HCT116 (cell line): ENCODE measurements around the gene AIRE. TPM values are rescaled to one million over a fixed set of nuclear protein-coding genes. Genes with fewer than 3 reads are reported as not detected.

Experiments used
- ATAC-seq: fragments of 200-7000 bp; cut with Tn5 transposase; 2 replicates; pipeline ENCODE4 v1.9.1; 2020; ENCODE audit warnings: mild to moderate bottlenecking, moderate library complexity
- BruUV-seq: library from RNA; stranded (reverse); fragments of 400-500 nt; replicated peaks from 2 replicates; lab custom pipeline; 2021; lab: Mats Ljungman, UMichigan
- CTCF ChIA-PET: fragments of 300-600 bp; sonication (Branson Sonifier 250); formaldehyde crosslinking; loops from one replicate; lab custom pipeline; 2021; ENCODE audit warnings: antibody characterized with exemption; lab: Charles Lee
- POLR2A ChIA-PET: fragments of 300-600, 350-600 bp; sonication (Branson Sonifier 250); formaldehyde crosslinking; loops from one replicate; lab custom pipeline; 2021; ENCODE audit warnings: antibody characterized with exemption; lab: Charles Lee
- RAD21 ChIA-PET, 2 experiments: fragments of 300-600 bp; sonication (Branson Sonifier 250); formaldehyde crosslinking; loops; one replicate each; lab custom pipeline; 2023; ENCODE audit warnings: low total read pairs in 2 of 2; ENCODE audit not compliant: uncharacterized antibody in 2 of 2, unreplicated experiment in 2 of 2, low non-redundant PET in 1 of 2; lab: Charles Lee
- DNase-seq: peaks from one replicate; pipeline ENCODE4 v3.0.0-alpha.2; 2010; ENCODE audit warnings: low read depth, low spot score
- H2AFZ ChIP-seq: fragments of 200-600 bp; shearing (Covaris generic), sonication (generic); 2 replicates; pipeline ENCODE4 v1.6.1; 2017; ENCODE audit warnings: low read depth, mixed run types, mixed read lengths, antibody characterized with exemption, low read length; ENCODE audit not compliant: poor library complexity, severe bottlenecking
- H3K27ac ChIP-seq: 2 replicates; pipeline ENCODE4 v1.5.1; 2012; ENCODE audit warnings: low read depth, low read length
- H3K27me3 ChIP-seq: fragments of 200-600 bp; sonication (generic); 2 replicates; pipeline ENCODE4 v1.6.1; 2016; ENCODE audit warnings: mixed run types, low read length, mixed read lengths; ENCODE audit not compliant: insufficient read depth
- H3K36me3 ChIP-seq, 2 experiments: fragments of 200-500 bp in 1 of 2; fragments of 200-600 bp in 1 of 2; sonication (Bioruptor generic) in 1 of 2; sonication (generic) in 1 of 2; 2 replicates each; pipeline versions ENCODE4 v1.5.1 to v1.6.1; 2014 to 2016; ENCODE audit warnings: low read length in 2 of 2, inconsistent platforms in 1 of 2, mixed read lengths in 1 of 2, mixed run types in 1 of 2; ENCODE audit not compliant: insufficient read depth in 2 of 2, control insufficient read depth in 1 of 2
- H3K4me1 ChIP-seq, 2 experiments: fragments of 200-600 bp in 1 of 2; sonication (generic) in 1 of 2; 2 replicates each; pipeline versions ENCODE4 v1.5.1 to v1.6.1; 2012 to 2017; ENCODE audit warnings: low read length in 2 of 2, inconsistent platforms in 1 of 2, mild to moderate bottlenecking in 1 of 2, mixed read lengths in 1 of 2, mixed run types in 1 of 2, moderate library complexity in 1 of 2; ENCODE audit not compliant: insufficient read depth in 2 of 2, control insufficient read depth in 1 of 2
- H3K4me2 ChIP-seq: fragments of 200-600 bp; sonication (generic); 2 replicates; pipeline ENCODE4 v1.6.1; 2017; ENCODE audit warnings: mixed run types, low read length, mixed read lengths
- H3K4me3 ChIP-seq, 2 experiments: fragments of 200-600 bp in 1 of 2; sonication (generic) in 1 of 2; replicated peaks in 1 of 2; 2 replicates each; pipeline ENCODE4 v1.5.1; 2011 to 2016; ENCODE audit warnings: low read length in 2 of 2, control low read depth in 1 of 2, low read depth in 1 of 2, mild to moderate bottlenecking in 1 of 2, mixed read lengths in 1 of 2, mixed run types in 1 of 2
- H3K79me2 ChIP-seq: fragments of 200-600 bp; sonication (generic); 2 replicates; pipeline ENCODE4 v1.6.1; 2017; ENCODE audit warnings: mild to moderate bottlenecking, mixed run types, low read length, moderate library complexity, mixed read lengths; ENCODE audit not compliant: insufficient read depth
- H3K9ac ChIP-seq: fragments of 200-600 bp; sonication (generic); 2 replicates; pipeline ENCODE4 v1.6.1; 2016; ENCODE audit warnings: low read length, mixed read lengths
- H3K9me2 ChIP-seq: fragments of 200-600 bp; sonication (generic), shearing (Covaris generic); 2 replicates; pipeline ENCODE4 v1.6.1; 2017; ENCODE audit warnings: mixed run types, mild to moderate bottlenecking, moderate library complexity; ENCODE audit not compliant: insufficient read depth
- H3K9me3 ChIP-seq, 2 experiments: fragments of 200-500 bp in 1 of 2; fragments of 200-600 bp in 1 of 2; sonication (Bioruptor generic) in 1 of 2; sonication (generic) in 1 of 2; 2 replicates each; pipeline ENCODE4 v1.6.1; 2014 to 2017; ENCODE audit warnings: low read length in 2 of 2, mixed read lengths in 2 of 2, inconsistent platforms in 1 of 2, low read depth in 1 of 2, mild to moderate bottlenecking in 1 of 2, mixed run types in 1 of 2, moderate library complexity in 1 of 2; ENCODE audit not compliant: control insufficient read depth in 1 of 2, insufficient read depth in 1 of 2
- H4K20me1 ChIP-seq: fragments of 200-600 bp; sonication (generic), shearing (Covaris generic); 2 replicates; pipeline ENCODE4 v1.6.1; 2017; ENCODE audit warnings: mixed run types, mild to moderate bottlenecking, moderate library complexity; ENCODE audit not compliant: insufficient read depth
- ATF3 ChIP-seq: IDR thresholded peaks from 2 replicates; pipeline ENCODE4 v1.6.1; 2012
- CEBPB ChIP-seq: IDR thresholded peaks from 2 replicates; pipeline ENCODE4 v1.6.1; 2012; ENCODE audit warnings: low read depth
- EZH2phosphoT487 ChIP-seq: fragments of 200-600 bp; IDR thresholded peaks from 2 replicates; pipeline ENCODE4 v1.6.1; 2018; ENCODE audit warnings: antibody characterized with exemption, borderline replicate concordance
- FOSL1 ChIP-seq: IDR thresholded peaks from 2 replicates; pipeline ENCODE4 v1.6.1; 2012; ENCODE audit warnings: low read depth
- JUND ChIP-seq: IDR thresholded peaks from 2 replicates; pipeline ENCODE4 v1.6.1; 2012
- MAX ChIP-seq: IDR thresholded peaks from 2 replicates; pipeline ENCODE4 v1.6.1; 2012
- RAD21 ChIP-seq: IDR thresholded peaks from 2 replicates; pipeline ENCODE4 v1.6.1; 2012; ENCODE audit warnings: low read depth, mild to moderate bottlenecking
- SP1 ChIP-seq: IDR thresholded peaks from 2 replicates; pipeline ENCODE4 v1.6.1; 2012; ENCODE audit warnings: low read depth
- YY1 ChIP-seq: IDR thresholded peaks from 2 replicates; pipeline ENCODE4 v1.6.1; 2011; ENCODE audit warnings: low read length, low read depth, moderate library complexity, mild to moderate bottlenecking; ENCODE audit not compliant: insufficient replicate concordance; ENCODE audit errors: extremely low read depth
- ZFX ChIP-seq: fragments of 450-650 bp; IDR thresholded peaks from 2 replicates; pipeline ENCODE4 v1.6.1; 2017
- ZNF274 ChIP-seq: fragments of 200-500 bp; sonication (Bioruptor generic); IDR thresholded peaks from 2 replicates; pipeline ENCODE4 v1.6.1; 2014; ENCODE audit warnings: mild to moderate bottlenecking, low read depth, low read length, inconsistent platforms
- intact Hi-C: fragments of 100-400 bp; cut with micrococcal nuclease; formaldehyde crosslinking; loops from 2 replicates; pipeline ENCODE4 v1.10.0; 2022
- total RNA-seq: library from RNA; stranded (reverse); gene quantifications from one replicate; pipeline ENCODE4 v1.2.1, GENCODE V29; 2021; ENCODE audit not compliant: unreplicated experiment
- TF ChIP-seq, protein P1 (sequence below): IDR thresholded peaks from 2 replicates; pipeline ENCODE4 v1.6.1; 2011; ENCODE audit warnings: mild to moderate bottlenecking, low read length, moderate library complexity; ENCODE audit not compliant: insufficient replicate concordance; ENCODE audit errors: extremely low read depth

Gene AIRE
- total RNA-seq, 1 experiment from 2014 or later: not detected

GRCh38 chr21:44305691-44306090, 20.0 kb downstream of the AIRE start:
- H3K79me2 ChIP-seq: peaks cover 54% of the 10 kb centered on the region
- no peaks in the 10 kb centered on the region for H4K20me1 ChIP-seq
- H3K4me3 ChIP-seq: no peak overlapping the region
- intact Hi-C loops: no loop called here
- ChIA-PET RAD21 (no interaction called here), CTCF (no interaction called here), POLR2A (no interaction called here)
- H3K36me3 ChIP-seq: peaks cover 4 to 8% of the 10 kb centered on the region in 2 experiments; a peak in 2 of 4 replicates
- no TSS peak for BruUV-seq
- H3K9me3 ChIP-seq: no peaks in the 10 kb centered on the region
- TF ChIP-seq FOSL1 (no peak), EZH2phosphoT487 (no peak), SP1 (no peak), CEBPB (no peak), ATF3 (no peak), ZFX (no peak), MAX (no peak), YY1 (no peak), ZNF274 (no peak), RAD21 (no peak), JUND (no peak)
- TF ChIP-seq, protein P1, sequence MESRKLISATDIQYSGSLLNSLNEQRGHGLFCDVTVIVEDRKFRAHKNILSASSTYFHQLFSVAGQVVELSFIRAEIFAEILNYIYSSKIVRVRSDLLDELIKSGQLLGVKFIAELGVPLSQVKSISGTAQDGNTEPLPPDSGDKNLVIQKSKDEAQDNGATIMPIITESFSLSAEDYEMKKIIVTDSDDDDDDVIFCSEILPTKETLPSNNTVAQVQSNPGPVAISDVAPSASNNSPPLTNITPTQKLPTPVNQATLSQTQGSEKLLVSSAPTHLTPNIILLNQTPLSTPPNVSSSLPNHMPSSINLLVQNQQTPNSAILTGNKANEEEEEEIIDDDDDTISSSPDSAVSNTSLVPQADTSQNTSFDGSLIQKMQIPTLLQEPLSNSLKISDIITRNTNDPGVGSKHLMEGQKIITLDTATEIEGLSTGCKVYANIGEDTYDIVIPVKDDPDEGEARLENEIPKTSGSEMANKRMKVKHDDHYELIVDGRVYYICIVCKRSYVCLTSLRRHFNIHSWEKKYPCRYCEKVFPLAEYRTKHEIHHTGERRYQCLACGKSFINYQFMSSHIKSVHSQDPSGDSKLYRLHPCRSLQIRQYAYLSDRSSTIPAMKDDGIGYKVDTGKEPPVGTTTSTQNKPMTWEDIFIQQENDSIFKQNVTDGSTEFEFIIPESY: no peak
- no peak overlapping the region for H3K4me2 ChIP-seq
- ATAC-seq (no peak), DNase-seq (no peak)
- H3K9me2 ChIP-seq: no peaks in the 10 kb centered on the region
- H3K9ac ChIP-seq: no peak overlapping the region
- H2AFZ ChIP-seq: no peak overlapping the region
- H3K4me1 ChIP-seq: peaks cover 10 to 24% of the 10 kb centered on the region in 2 experiments
- no peak overlapping the region for H3K27ac ChIP-seq
- no peaks in the 10 kb centered on the region for H3K27me3 ChIP-seq
